ENCODE results near the gene SPRYD4.

The SPRYD4 gene

GRCh38 chr12:56469007-56469930 lies 891 bp downstream of the SPRYD4 start:
- peak overlapping the region; percentile 93 for H3K4me3 ChIP-seq (ENCODE audit: low read length)
- no peaks in the 10 kb centered on the region for H4K20me1 ChIP-seq (ENCODE audit: control insufficient read depth, insufficient read depth, low read depth, low read length)
- no peaks in the 10 kb centered on the region for H3K9me2 ChIP-seq (replicated peaks; ENCODE audit: control insufficient read depth, low read length)
- peaks cover 40% of the 10 kb centered on the region for H3K4me1 ChIP-seq (ENCODE audit: control insufficient read depth, low read length)
- peak overlapping the region; percentile 92 for H3K4me2 ChIP-seq (ENCODE audit: low read length)
- peaks cover 37% of the 10 kb centered on the region for H3K79me2 ChIP-seq (ENCODE audit: control insufficient read depth, low read length)
- peak overlapping the region; percentile 61 for H3K27ac ChIP-seq (ENCODE audit: low read depth, low read length)
- TF ChIP-seq, protein P1, sequence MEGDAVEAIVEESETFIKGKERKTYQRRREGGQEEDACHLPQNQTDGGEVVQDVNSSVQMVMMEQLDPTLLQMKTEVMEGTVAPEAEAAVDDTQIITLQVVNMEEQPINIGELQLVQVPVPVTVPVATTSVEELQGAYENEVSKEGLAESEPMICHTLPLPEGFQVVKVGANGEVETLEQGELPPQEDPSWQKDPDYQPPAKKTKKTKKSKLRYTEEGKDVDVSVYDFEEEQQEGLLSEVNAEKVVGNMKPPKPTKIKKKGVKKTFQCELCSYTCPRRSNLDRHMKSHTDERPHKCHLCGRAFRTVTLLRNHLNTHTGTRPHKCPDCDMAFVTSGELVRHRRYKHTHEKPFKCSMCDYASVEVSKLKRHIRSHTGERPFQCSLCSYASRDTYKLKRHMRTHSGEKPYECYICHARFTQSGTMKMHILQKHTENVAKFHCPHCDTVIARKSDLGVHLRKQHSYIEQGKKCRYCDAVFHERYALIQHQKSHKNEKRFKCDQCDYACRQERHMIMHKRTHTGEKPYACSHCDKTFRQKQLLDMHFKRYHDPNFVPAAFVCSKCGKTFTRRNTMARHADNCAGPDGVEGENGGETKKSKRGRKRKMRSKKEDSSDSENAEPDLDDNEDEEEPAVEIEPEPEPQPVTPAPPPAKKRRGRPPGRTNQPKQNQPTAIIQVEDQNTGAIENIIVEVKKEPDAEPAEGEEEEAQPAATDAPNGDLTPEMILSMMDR (IDR thresholded peaks at IDR 0.05; ENCODE audit: low read depth, low read length, poor library complexity, severe bottlenecking), result no peak
- TF ChIP-seq EZH2phosphoT487 (IDR thresholded peaks at IDR 0.05; ENCODE audit: borderline replicate concordance, low read length), result no peak
- H3F3A ChIP-seq (ENCODE audit: control insufficient read depth, insufficient read depth), result peaks cover 5% of the 10 kb centered on the region; the same call in 1 of the 2 replicates
- no peaks in the 10 kb centered on the region for H3K9me3 ChIP-seq (ENCODE audit: control insufficient read depth, insufficient read depth, low read length)
- no peaks in the 10 kb centered on the region for H3K27me3 ChIP-seq (ENCODE audit: control insufficient read depth, low read length)
- peaks cover 43% of the 10 kb centered on the region for H3K36me3 ChIP-seq (ENCODE audit: control insufficient read depth, low read length)

GRCh38 chr12:56474389-56474788 lies 6.0 kb downstream of the SPRYD4 start:
- peaks cover 27% of the 10 kb centered on the region for H3K79me2 ChIP-seq (ENCODE audit: control insufficient read depth, low read length)
- no peaks in the 10 kb centered on the region for H3F3A ChIP-seq (ENCODE audit: control insufficient read depth, insufficient read depth)
- no peak overlapping the region for H3K4me3 ChIP-seq (ENCODE audit: low read length)
- no peak overlapping the region for H3K4me2 ChIP-seq (ENCODE audit: low read length)
- no peaks in the 10 kb centered on the region for H4K20me1 ChIP-seq (ENCODE audit: control insufficient read depth, insufficient read depth, low read depth, low read length)
- H3K36me3 ChIP-seq (ENCODE audit: control insufficient read depth, low read length), result peaks cover 34% of the 10 kb centered on the region
- no peak overlapping the region for H3K27ac ChIP-seq (ENCODE audit: low read depth, low read length)
- no peaks in the 10 kb centered on the region for H3K9me2 ChIP-seq (replicated peaks; ENCODE audit: control insufficient read depth, low read length)
- H3K9me3 ChIP-seq (ENCODE audit: control insufficient read depth, insufficient read depth, low read length), result no peaks in the 10 kb centered on the region
- TF ChIP-seq EZH2phosphoT487 (IDR thresholded peaks at IDR 0.05; ENCODE audit: borderline replicate concordance, low read length), result no peak
- TF ChIP-seq, protein P1 (IDR thresholded peaks at IDR 0.05; ENCODE audit: low read depth, low read length, poor library complexity, severe bottlenecking), result no peak
- peaks cover 30% of the 10 kb centered on the region for H3K4me1 ChIP-seq (ENCODE audit: control insufficient read depth, low read length)
- no peaks in the 10 kb centered on the region for H3K27me3 ChIP-seq (ENCODE audit: control insufficient read depth, low read length)

DNA sequence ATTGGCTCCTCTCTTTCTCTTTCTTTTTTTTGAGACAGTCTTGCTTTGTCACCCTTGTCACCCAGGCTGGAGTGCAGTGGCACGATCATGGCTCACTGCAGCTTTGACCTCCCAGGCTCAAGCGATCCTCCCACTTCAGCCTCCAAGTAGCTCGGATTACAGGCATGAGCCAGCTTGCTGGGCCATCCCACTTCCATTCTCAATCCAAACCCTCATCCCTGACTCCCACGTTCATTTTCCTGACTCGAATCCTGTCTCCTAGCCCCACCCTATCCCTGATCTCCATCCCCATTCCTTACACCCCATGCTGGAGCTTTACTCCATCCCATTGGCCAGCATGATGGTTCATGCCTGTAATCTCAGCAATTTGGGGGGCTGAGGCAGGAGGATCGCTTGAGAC lies 7.8 kb downstream of the SPRYD4 start:
- Histone ChIP-seq H3K27ac (ENCODE audit: low read depth, low read length) (no peak overlapping the region), H4K20me1 (ENCODE audit: control insufficient read depth, insufficient read depth, low read depth, low read length) (no peaks in the 10 kb centered on the region), H3F3A (ENCODE audit: control insufficient read depth, insufficient read depth) (no peaks in the 10 kb centered on the region), H3K79me2 (ENCODE audit: control insufficient read depth, low read length) (peaks cover 9% of the 10 kb centered on the region), H3K27me3 (ENCODE audit: control insufficient read depth, low read length) (no peaks in the 10 kb centered on the region), H3K4me2 (ENCODE audit: low read length) (no peak overlapping the region), H3K9me2 (replicated peaks; ENCODE audit: control insufficient read depth, low read length) (no peaks in the 10 kb centered on the region), H3K36me3 (ENCODE audit: control insufficient read depth, low read length) (peaks cover 16% of the 10 kb centered on the region), H3K4me3 (ENCODE audit: low read length) (no peak overlapping the region), H3K4me1 (ENCODE audit: control insufficient read depth, low read length) (peaks cover 16% of the 10 kb centered on the region), H3K9me3 (ENCODE audit: control insufficient read depth, insufficient read depth, low read length) (no peaks in the 10 kb centered on the region)
- no peak for TF ChIP-seq EZH2phosphoT487 (IDR thresholded peaks at IDR 0.05; ENCODE audit: borderline replicate concordance, low read length)

- no peak overlapping the region for H3K4me3 ChIP-seq (ENCODE audit: low read length)
- H4K20me1 ChIP-seq (ENCODE audit: control insufficient read depth, insufficient read depth, low read depth, low read length), result no peaks in the 10 kb centered on the region
- TF ChIP-seq EZH2phosphoT487 (IDR thresholded peaks at IDR 0.05; ENCODE audit: borderline replicate concordance, low read length), result no peak
- TF ChIP-seq, protein P1 (IDR thresholded peaks at IDR 0.05; ENCODE audit: low read depth, low read length, poor library complexity, severe bottlenecking), result no peak
- no peak overlapping the region for H3K4me2 ChIP-seq (ENCODE audit: low read length)
- no peaks in the 10 kb centered on the region for H3K27me3 ChIP-seq (ENCODE audit: control insufficient read depth, low read length)
- H3K27ac ChIP-seq (ENCODE audit: low read depth, low read length), result no peak overlapping the region
- peaks cover 9% of the 10 kb centered on the region for H3K36me3 ChIP-seq (ENCODE audit: control insufficient read depth, low read length)
- H3K4me1 ChIP-seq (ENCODE audit: control insufficient read depth, low read length), result peaks cover 11% of the 10 kb centered on the region
- peaks cover 2% of the 10 kb centered on the region; the same call in 1 of the 2 replicates for H3K79me2 ChIP-seq (ENCODE audit: control insufficient read depth, low read length)
- no peaks in the 10 kb centered on the region for H3F3A ChIP-seq (ENCODE audit: control insufficient read depth, insufficient read depth)
- H3K9me2 ChIP-seq (replicated peaks; ENCODE audit: control insufficient read depth, low read length), result no peaks in the 10 kb centered on the region
- H3K9me3 ChIP-seq (ENCODE audit: control insufficient read depth, insufficient read depth, low read length), result no peaks in the 10 kb centered on the region
Observed at GRCh38 chr12:56476972-56477432, 8.6 kb downstream of the SPRYD4 start.
